Astrocyte (in vitro differentiated cells and primary cell): Measurements from ENCODE around the gene CHST11.

Source experiments
- EZH2 ChIP-seq: IDR thresholded peaks from 2 replicates; pipeline ENCODE4 v1.6.1; 2012; ENCODE audit warnings: mild to moderate bottlenecking, low read length, inconsistent platforms; ENCODE audit not compliant: insufficient read depth
- TF ChIP-seq, protein P1 (sequence below): IDR thresholded peaks from 2 replicates; pipeline ENCODE4 v1.5.1; 2011; ENCODE audit warnings: low read depth, mild to moderate bottlenecking, inconsistent platforms, low read length, moderate library complexity; ENCODE audit not compliant: insufficient read depth

DNA sequence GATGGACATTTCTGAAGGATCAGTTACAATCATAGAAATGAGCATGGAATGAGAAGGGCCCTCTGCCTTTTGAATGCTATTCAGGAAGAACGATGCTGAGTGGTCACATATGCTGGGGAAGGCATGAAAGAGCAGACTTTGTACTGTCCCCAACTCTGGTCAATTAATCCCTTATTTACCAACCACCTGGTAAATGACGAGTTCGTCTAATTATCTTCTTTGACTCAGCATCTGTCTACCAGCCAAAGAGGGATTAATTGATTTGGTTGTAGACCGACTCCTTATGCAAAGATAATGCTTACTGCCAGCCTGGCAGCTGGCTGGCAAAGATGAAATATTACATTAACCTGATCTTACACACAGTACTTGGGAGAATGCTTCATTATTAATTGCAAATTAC, 152.2 kb downstream of the CHST11 start:
- TF ChIP-seq, protein P1, sequence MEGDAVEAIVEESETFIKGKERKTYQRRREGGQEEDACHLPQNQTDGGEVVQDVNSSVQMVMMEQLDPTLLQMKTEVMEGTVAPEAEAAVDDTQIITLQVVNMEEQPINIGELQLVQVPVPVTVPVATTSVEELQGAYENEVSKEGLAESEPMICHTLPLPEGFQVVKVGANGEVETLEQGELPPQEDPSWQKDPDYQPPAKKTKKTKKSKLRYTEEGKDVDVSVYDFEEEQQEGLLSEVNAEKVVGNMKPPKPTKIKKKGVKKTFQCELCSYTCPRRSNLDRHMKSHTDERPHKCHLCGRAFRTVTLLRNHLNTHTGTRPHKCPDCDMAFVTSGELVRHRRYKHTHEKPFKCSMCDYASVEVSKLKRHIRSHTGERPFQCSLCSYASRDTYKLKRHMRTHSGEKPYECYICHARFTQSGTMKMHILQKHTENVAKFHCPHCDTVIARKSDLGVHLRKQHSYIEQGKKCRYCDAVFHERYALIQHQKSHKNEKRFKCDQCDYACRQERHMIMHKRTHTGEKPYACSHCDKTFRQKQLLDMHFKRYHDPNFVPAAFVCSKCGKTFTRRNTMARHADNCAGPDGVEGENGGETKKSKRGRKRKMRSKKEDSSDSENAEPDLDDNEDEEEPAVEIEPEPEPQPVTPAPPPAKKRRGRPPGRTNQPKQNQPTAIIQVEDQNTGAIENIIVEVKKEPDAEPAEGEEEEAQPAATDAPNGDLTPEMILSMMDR, result no peak
- TF ChIP-seq EZH2, result no peak
